IMR-90 (cell line): ENCODE data around the gene TMEM35A. TPM values are rescaled to one million over a fixed set of nuclear protein-coding genes. Genes with fewer than 3 reads are reported as not detected.

Experiments used
- ATAC-seq: fragments of 200-7000 bp; cut with Tn5 transposase; 2 replicates; pipeline ENCODE4 v1.9.1; 2020; ENCODE audit warnings: low read depth, mild to moderate bottlenecking, moderate library complexity
- BruUV-seq: library from RNA; stranded (reverse); fragments of 400-500 nt; replicated peaks from 2 replicates; lab custom pipeline; 2021; lab: Mats Ljungman, UMichigan
- CTCF ChIA-PET: fragments of 300-600 bp; formaldehyde crosslinking; extraction: SDS; loops from one replicate; lab custom pipeline; 2021; ENCODE audit warnings: antibody characterized with exemption; lab: Yijun Ruan, JAX
- POLR2A ChIA-PET: fragments of 300-600 bp; sonication (Branson Sonifier 250); formaldehyde crosslinking; loops from one replicate; lab custom pipeline; 2022; ENCODE audit warnings: antibody characterized with exemption; ENCODE audit not compliant: unreplicated experiment; lab: Charles Lee
- DNase-seq: peaks from one replicate; pipeline ENCODE4 v3.0.0; 2013
- H2AFZ ChIP-seq: replicated peaks from 2 replicates; pipeline ENCODE3; 2013; ENCODE audit warnings: low read length, mild to moderate bottlenecking; ENCODE audit not compliant: poor library complexity
- H2AK5ac ChIP-seq: 2 replicates; pipeline ENCODE4 v1.6.1; 2013; ENCODE audit warnings: low read depth, low read length, inconsistent platforms
- H2AK9ac ChIP-seq: replicated peaks from 2 replicates; pipeline ENCODE3; 2013; ENCODE audit warnings: mild to moderate bottlenecking, low read depth, low read length, moderate library complexity; ENCODE audit not compliant: poor library complexity
- H2BK120ac ChIP-seq: 2 replicates; pipeline ENCODE4 v1.6.1; 2013; ENCODE audit warnings: low read depth, low read length, inconsistent platforms
- H2BK15ac ChIP-seq: 3 replicates; pipeline ENCODE4 v1.6.1; 2013; ENCODE audit warnings: low read depth, low read length, inconsistent platforms
- H2BK20ac ChIP-seq: 2 replicates; pipeline ENCODE4 v1.6.1; 2013; ENCODE audit warnings: low read depth, mild to moderate bottlenecking, inconsistent platforms, low read length, moderate library complexity
- H2BK5ac ChIP-seq: 2 replicates; pipeline ENCODE4 v1.6.1; 2013; ENCODE audit warnings: mild to moderate bottlenecking, low read depth, low read length, inconsistent platforms; ENCODE audit not compliant: poor library complexity, severe bottlenecking
- H3K14ac ChIP-seq: replicated peaks from 2 replicates; pipeline ENCODE4 v1.6.1; 2013; ENCODE audit warnings: low read depth, low read length, inconsistent platforms
- H3K18ac ChIP-seq: 2 replicates; pipeline ENCODE4 v1.6.1; 2013; ENCODE audit warnings: low read depth, low read length, control low read depth
- H3K23ac ChIP-seq: 2 replicates; pipeline ENCODE4 v1.6.1; 2013; ENCODE audit warnings: low read depth, low read length, inconsistent platforms
- H3K27ac ChIP-seq: 2 replicates; pipeline ENCODE4 v1.5.1; 2013; ENCODE audit warnings: mild to moderate bottlenecking, control low read depth, low read length; ENCODE audit not compliant: insufficient read depth
- H3K27me3 ChIP-seq: 2 replicates; pipeline ENCODE4 v1.6.1; 2013; ENCODE audit warnings: low read length; ENCODE audit not compliant: control insufficient read depth, insufficient read depth
- H3K36me3 ChIP-seq: 2 replicates; pipeline ENCODE4 v1.6.1; 2013; ENCODE audit warnings: low read length, mixed read lengths; ENCODE audit not compliant: control insufficient read depth, insufficient read depth
- H3K4ac ChIP-seq: 2 replicates; pipeline ENCODE4 v1.6.1; 2013; ENCODE audit warnings: low read depth, low read length, inconsistent platforms
- H3K4me1 ChIP-seq: 2 replicates; pipeline ENCODE4 v1.6.1; 2013; ENCODE audit warnings: low read length, mixed read lengths; ENCODE audit not compliant: control insufficient read depth, insufficient read depth
- H3K4me2 ChIP-seq: 2 replicates; pipeline ENCODE4 v1.6.1; 2013; ENCODE audit warnings: low read depth, mild to moderate bottlenecking, control low read depth, low read length, moderate library complexity
- H3K4me3 ChIP-seq: 2 replicates; pipeline ENCODE4 v1.5.1; 2013; ENCODE audit warnings: low read depth, mild to moderate bottlenecking, control low read depth, low read length, moderate library complexity; ENCODE audit not compliant: insufficient read depth
- H3K56ac ChIP-seq: 2 replicates; pipeline ENCODE4 v1.6.1; 2013; ENCODE audit warnings: low read length, inconsistent platforms; ENCODE audit not compliant: insufficient read depth; ENCODE audit errors: extremely low read depth
- H3K79me1 ChIP-seq, 2 experiments: 2 replicates each; pipeline ENCODE4 v1.6.1; 2013; ENCODE audit warnings: low read length in 2 of 2, inconsistent platforms in 1 of 2, low read depth in 1 of 2
- H3K9ac ChIP-seq: 2 replicates; pipeline ENCODE4 v1.6.1; 2013; ENCODE audit warnings: low read depth, low read length, control low read depth
- H3K9me1 ChIP-seq: 2 replicates; pipeline ENCODE4 v1.6.1; 2013; ENCODE audit warnings: low read length, inconsistent platforms; ENCODE audit not compliant: insufficient read depth
- H3K9me3 ChIP-seq: 2 replicates; pipeline ENCODE4 v1.6.1; 2013; ENCODE audit warnings: low read length; ENCODE audit not compliant: control insufficient read depth, insufficient read depth
- H4K20me1 ChIP-seq: 2 replicates; pipeline ENCODE4 v1.6.1; 2013; ENCODE audit warnings: low read length, inconsistent platforms; ENCODE audit not compliant: insufficient read depth
- H4K5ac ChIP-seq: 2 replicates; pipeline ENCODE4 v1.6.1; 2013; ENCODE audit warnings: mild to moderate bottlenecking, low read depth, low read length, control low read depth
- H4K8ac ChIP-seq, 2 experiments: 2 replicates each; pipeline ENCODE4 v1.6.1; 2013; ENCODE audit warnings: low read depth in 2 of 2, low read length in 2 of 2, control low read depth in 1 of 2, inconsistent platforms in 1 of 2
- H4K91ac ChIP-seq: 2 replicates; pipeline ENCODE4 v1.6.1; 2013; ENCODE audit warnings: low read depth, low read length, inconsistent platforms; ENCODE audit not compliant: insufficient read depth
- ELK1 ChIP-seq: fragments of 150-350 bp; IDR thresholded peaks from 2 replicates; pipeline ENCODE4 v1.6.1; 2016; ENCODE audit warnings: low read depth, mild to moderate bottlenecking, low read length, moderate library complexity, borderline replicate concordance
- MAFK ChIP-seq: IDR thresholded peaks from 2 replicates; pipeline ENCODE4 v1.6.1; 2012; ENCODE audit warnings: low read depth, low read length, improper control_type of control experiment
- dilution Hi-C: fragments of 300-500 bp; cut with HindIII; formaldehyde crosslinking; loops from one replicate; pipeline ENCODE4 v1.14.3; 2018; ENCODE audit warnings: low sequenced_read_pairs; ENCODE audit not compliant: unreplicated experiment
- in situ Hi-C: fragments of 300-500 bp; cut with MboI; formaldehyde crosslinking; loops from 3 replicates; pipeline ENCODE4 v1.14.3; 2019; ENCODE audit warnings: low sequenced_read_pairs, inconsistent platforms, mixed read lengths
- intact Hi-C: fragments of 100-400 bp; cut with micrococcal nuclease; formaldehyde crosslinking; loops from 2 replicates; pipeline ENCODE4 v1.10.0; 2022
- polyA plus RNA-seq, 3 experiments: library from polyadenylated mRNA; depleted of rRNA; stranded (reverse); fragments of >200 nt; gene quantifications; 2 replicates each; pipeline ENCODE4 v1.2.3, GENCODE V29; 2012; ENCODE audit warnings: low replicate concordance in 1 of 3
- total RNA-seq: library from RNA; depleted of rRNA; stranded (reverse); fragments of >200 nt; gene quantifications from 2 replicates; pipeline ENCODE4 v1.2.3, GENCODE V29; 2012

The TMEM35A gene
- total and polyA plus RNA-seq, 2 of the 4 experiments (the other 2 are of a cell fraction), result 11.3 to 14.2 TPM

DNA sequence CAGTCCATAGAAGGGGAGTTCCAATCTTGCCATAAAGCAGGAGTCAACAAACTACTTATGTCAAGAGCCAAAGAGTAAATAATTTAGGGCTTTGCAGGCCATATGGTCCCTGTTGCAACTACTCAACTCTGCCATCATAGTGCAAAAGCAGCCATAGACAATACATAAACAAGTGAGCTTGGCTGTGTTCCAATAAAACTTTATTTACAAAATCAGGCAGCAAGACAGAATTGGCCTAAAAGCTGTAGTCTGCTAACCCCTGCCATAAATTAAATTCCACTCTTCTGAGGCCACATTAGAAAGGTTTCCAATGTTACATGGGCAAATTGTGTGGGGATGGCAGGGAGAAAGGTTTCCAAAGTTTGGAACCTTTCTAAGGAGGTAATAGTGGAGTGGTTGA is 41.4 kb upstream of the TMEM35A start:
- intact Hi-C loops, result no loop called here
- ChIA-PET CTCF (no interaction called here), POLR2A (no interaction called here)
- Histone ChIP-seq H2BK15ac (no peak overlapping the region), H3K9me3 (no peaks in the 10 kb centered on the region), H4K5ac (no peak overlapping the region), H3K36me3 (0 out of 2 replicates have a peak, but pooled peaks cover 4% of the 10 kb centered on the region), H4K8ac (no peak overlapping the region), H2BK20ac (no peak overlapping the region), H3K4ac (no peak overlapping the region), H3K56ac (no peak overlapping the region), H3K9me1 (no peaks in the 10 kb centered on the region; the same call in 1 of the 2 replicates), H2AFZ (no peak overlapping the region), H3K4me2 (no peak overlapping the region), H3K23ac (no peak overlapping the region), H2AK9ac (no peak overlapping the region), H2BK120ac (no peak overlapping the region), H2BK5ac (no peak overlapping the region), H4K91ac (no peak overlapping the region), H2AK5ac (no peak overlapping the region), H3K27ac (no peak overlapping the region), H3K79me1 (no peaks in the 10 kb centered on the region), H3K4me1 (no peaks in the 10 kb centered on the region), H4K20me1 (no peaks in the 10 kb centered on the region), H3K27me3 (no peaks in the 10 kb centered on the region), H3K18ac (no peak overlapping the region), H3K4me3 (no peak overlapping the region), H3K14ac (no peak overlapping the region), H3K9ac (no peak overlapping the region)
- ATAC-seq, result no peak
- no TSS peak for BruUV-seq
- DNase-seq, result peak; percentile 1
- in situ Hi-C loops, result no loop called here
- dilution Hi-C loops, result no loop called here
- TF ChIP-seq MAFK (no peak), ELK1 (no peak)
